ENCODE measurements around the gene ZNF212.

- no peak for TF ChIP-seq POLR2A (IDR thresholded peaks at IDR 0.05)
- no peak for TF ChIP-seq CTCF (IDR thresholded peaks at IDR 0.05 in 4 of 5, conservative IDR thresholded peaks at IDR 0.05 in 1 of 5)
Measured at GRCh38 chr7:149280661-149281507, 41.4 kb downstream of the ZNF212 start.

Data from gastrocnemius medialis (tissue), 4 donors.